BLaER1 (cell line): ENCODE data around the gene PHKG1.
"Not testable (repeated sequence)": the region's sequence is repeated elsewhere in the genome, so short reads cannot be mapped to it uniquely, and the experiment has no call there.

Experiments used
- H3K27ac ChIP-seq: shearing (Covaris generic); formaldehyde crosslinking; 2 replicates; pipeline ENCODE4 v1.8.1; 2022
- H3K27me3 ChIP-seq: shearing (Covaris generic); formaldehyde crosslinking; 2 replicates; pipeline ENCODE4 v1.8.1; 2022
- H3K36me3 ChIP-seq: shearing (Covaris generic); formaldehyde crosslinking; 2 replicates; pipeline ENCODE4 v1.8.1; 2022
- H3K4me1 ChIP-seq: shearing (Covaris generic); formaldehyde crosslinking; 2 replicates; pipeline ENCODE4 v1.8.1; 2022
- H3K4me2 ChIP-seq: shearing (Covaris generic); formaldehyde crosslinking; 2 replicates; pipeline ENCODE4 v1.8.1; 2022
- H3K4me3 ChIP-seq: shearing (Covaris generic); formaldehyde crosslinking; 2 replicates; pipeline ENCODE4 v1.8.1; 2022
- H3K9ac ChIP-seq: shearing (Covaris generic); formaldehyde crosslinking; 2 replicates; pipeline ENCODE4 v1.8.1; 2022
- H3K9me3 ChIP-seq: shearing (Covaris generic); formaldehyde crosslinking; 2 replicates; pipeline ENCODE4 v1.8.1; 2022
- H4K20me1 ChIP-seq: shearing (Covaris generic); formaldehyde crosslinking; 2 replicates; pipeline ENCODE4 v1.8.1; 2022
- Cebpa-rat ChIP-seq: shearing (Covaris generic); IDR thresholded peaks from 2 replicates; pipeline ENCODE4 v1.8.1; 2022

PHKG1 gene

GRCh38 chr7:56092789-56093531 lies at the start of gene PHKG1:
Gene PHKG1 (minus strand): TSS chr7:56092952. CDS start chr7:56088941, 4,011 bp downstream.
- Histone ChIP-seq H3K4me2 (peak within 1 kb of the TSS; percentile 43), H3K9me3 (no peaks in the 10 kb centered on the region), H3K9ac (0 out of 2 replicates have a peak within 1 kb of the TSS, but pooled peaks have one; percentile 6), H3K36me3 (peaks cover 51% of the 10 kb centered on the region), H3K27ac (peak within 1 kb of the TSS; percentile 55), H3K4me1 (peaks cover 36% of the 10 kb centered on the region), H3K4me3 (no peak within 1 kb of the TSS), H4K20me1 (no peaks in the 10 kb centered on the region), H3K27me3 (no peaks in the 10 kb centered on the region)
- TF ChIP-seq Cebpa-rat, result no peak

GRCh38 chr7:56131062-56131461 lies 38.3 kb upstream of the PHKG1 start:
- not testable (repeated sequence) for H3K9ac ChIP-seq, H3K4me3 ChIP-seq, H3K27me3 ChIP-seq, H3K9me3 ChIP-seq, H3K4me2 ChIP-seq, H3K27ac ChIP-seq, H3K4me1 ChIP-seq, H4K20me1 ChIP-seq, H3K36me3 ChIP-seq

- Histone ChIP-seq H3K4me1 (peaks cover 12% of the 10 kb centered on the region; the same call in 1 of the 2 replicates), H3K9me3 (no peaks in the 10 kb centered on the region), H3K27me3 (no peaks in the 10 kb centered on the region), H4K20me1 (no peaks in the 10 kb centered on the region), H3K9ac (no peak overlapping the region), H3K4me3 (no peak overlapping the region), H3K4me2 (no peak overlapping the region), H3K36me3 (no peaks in the 10 kb centered on the region), H3K27ac (no peak overlapping the region)
- TF ChIP-seq Cebpa-rat, result no peak
These were observed 34.7 kb upstream of the PHKG1 start for GRCh38 chr7:56127241-56127975.

- H3K4me1 ChIP-seq, result peaks cover 12% of the 10 kb centered on the region; the same call in 1 of the 2 replicates
- H3K4me2 ChIP-seq, result no peak overlapping the region
These were observed 33.1 kb upstream of the PHKG1 start for GRCh38 chr7:56125831-56126230.

GRCh38 chr7:56124981-56125380 lies 32.2 kb upstream of the PHKG1 start:
- Histone ChIP-seq H3K4me2 (no peak overlapping the region; the same call in 1 of the 2 replicates), H4K20me1 (no peaks in the 10 kb centered on the region), H3K9me3 (no peaks in the 10 kb centered on the region), H3K36me3 (no peaks in the 10 kb centered on the region), H3K4me1 (peaks cover 12% of the 10 kb centered on the region; the same call in 1 of the 2 replicates), H3K4me3 (no peak overlapping the region), H3K9ac (no peak overlapping the region), H3K27me3 (no peaks in the 10 kb centered on the region), H3K27ac (no peak overlapping the region)
- no peak for TF ChIP-seq Cebpa-rat

More at GRCh38 chr7:56125831-56126230, 33.1 kb upstream of the PHKG1 start:
- Histone ChIP-seq H3K27me3 (no peaks in the 10 kb centered on the region), H3K27ac (no peak overlapping the region), H4K20me1 (no peaks in the 10 kb centered on the region), H3K36me3 (no peaks in the 10 kb centered on the region), H3K4me3 (no peak overlapping the region), H3K9me3 (no peaks in the 10 kb centered on the region), H3K9ac (no peak overlapping the region)
- no peak for TF ChIP-seq Cebpa-rat

- Histone ChIP-seq H4K20me1 (no peaks in the 10 kb centered on the region), H3K27ac (no peak overlapping the region), H3K27me3 (no peaks in the 10 kb centered on the region), H3K4me3 (no peak overlapping the region), H3K36me3 (no peaks in the 10 kb centered on the region), H3K4me2 (no peak overlapping the region), H3K9ac (no peak overlapping the region), H3K9me3 (peaks cover 5% of the 10 kb centered on the region; the same call in 1 of the 2 replicates), H3K4me1 (peaks cover 12% of the 10 kb centered on the region; the same call in 1 of the 2 replicates)
- no peak for TF ChIP-seq Cebpa-rat
These were observed 28.7 kb upstream of the PHKG1 start for GRCh38 chr7:56121440-56121839.

GRCh38 chr7:56115852-56116538 lies 23.2 kb upstream of the PHKG1 start, which contains the start of gene NUPR2:
Gene NUPR2 (minus strand): TSS chr7:56116417. CDS start chr7:56116314, 103 bp downstream.
- Histone ChIP-seq H3K27ac (no peak within 1 kb of the TSS), H3K27me3 (no peaks in the 10 kb centered on the region), H3K4me2 (no peak within 1 kb of the TSS), H3K36me3 (no peaks in the 10 kb centered on the region), H3K4me1 (no peaks in the 10 kb centered on the region; the same call in 1 of the 2 replicates), H3K9me3 (peaks cover 15% of the 10 kb centered on the region), H3K4me3 (no peak within 1 kb of the TSS), H4K20me1 (no peaks in the 10 kb centered on the region), H3K9ac (no peak within 1 kb of the TSS)
- TF ChIP-seq Cebpa-rat, result no peak

- not testable (repeated sequence) for H3K9ac ChIP-seq, H3K27ac ChIP-seq, H3K4me1 ChIP-seq, H3K4me3 ChIP-seq, H3K27me3 ChIP-seq, H3K36me3 ChIP-seq, H3K4me2 ChIP-seq, H4K20me1 ChIP-seq
- peaks cover 28% of the 10 kb centered on the region for H3K9me3 ChIP-seq
These were observed 19.5 kb upstream of the PHKG1 start for GRCh38 chr7:56112244-56112643.

- Histone ChIP-seq H3K4me2 (no peak overlapping the region), H3K9me3 (peaks cover 18% of the 10 kb centered on the region), H3K4me3 (no peak overlapping the region), H3K27me3 (no peaks in the 10 kb centered on the region), H4K20me1 (peaks cover 6% of the 10 kb centered on the region; the same call in 1 of the 2 replicates), H3K27ac (no peak overlapping the region), H3K9ac (no peak overlapping the region), H3K36me3 (no peaks in the 10 kb centered on the region), H3K4me1 (peaks cover 12% of the 10 kb centered on the region; the same call in 1 of the 2 replicates)
- TF ChIP-seq Cebpa-rat, result no peak
These were observed 17.9 kb upstream of the PHKG1 start for GRCh38 chr7:56110611-56111010.
